Activated CD8-positive, alpha-beta memory T cell treated with anti-CD3 and anti-CD28 coated beads for 48 hours (primary cell): Measurements from ENCODE around the gene BABAM2.
"Not testable (repeated sequence)": the region's sequence is repeated elsewhere in the genome, so short reads cannot be mapped to it uniquely, and the experiment has no call there.

Experiments
- DNase-seq, 3 experiments: peaks; one replicate each; pipeline ENCODE4 v3.0.0-alpha.2; 2020; ENCODE audit warnings: low read depth in 2 of 3, low spot score in 2 of 3

The BABAM2 gene

GRCh38 chr2:28227498-28227897, 337.0 kb downstream of the BABAM2 start:
- no peak for DNase-seq

- DNase-seq = no peak
These were observed 338.0 kb downstream of the BABAM2 start for GRCh38 chr2:28228434-28228995.

DNA sequence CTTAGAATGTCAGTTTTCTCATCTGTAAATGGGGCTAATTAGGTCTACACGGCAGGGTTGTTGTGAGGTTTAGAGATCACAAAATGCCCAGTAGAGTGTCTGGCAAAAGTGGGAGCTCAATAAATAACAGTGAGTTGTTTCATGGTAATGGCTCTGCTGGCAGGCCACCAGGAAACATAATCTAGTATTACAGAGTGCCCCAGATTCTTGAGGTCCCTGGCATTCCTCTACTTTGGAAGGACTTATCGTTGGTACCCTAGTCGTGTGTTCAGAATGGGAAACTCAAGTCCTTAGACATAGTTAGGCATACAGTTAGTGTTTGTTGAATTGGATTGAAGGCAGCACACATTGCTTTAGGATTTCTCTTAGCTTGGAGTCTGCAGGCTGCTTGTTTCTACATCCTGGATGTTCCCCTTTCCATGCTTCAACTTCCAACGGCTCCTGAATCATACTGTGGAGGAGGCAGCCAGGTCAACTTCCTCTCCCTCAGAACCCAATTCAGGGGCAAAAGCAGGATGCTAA, 340.6 kb downstream of the BABAM2 start:
- DNase-seq = no peak

DNA sequence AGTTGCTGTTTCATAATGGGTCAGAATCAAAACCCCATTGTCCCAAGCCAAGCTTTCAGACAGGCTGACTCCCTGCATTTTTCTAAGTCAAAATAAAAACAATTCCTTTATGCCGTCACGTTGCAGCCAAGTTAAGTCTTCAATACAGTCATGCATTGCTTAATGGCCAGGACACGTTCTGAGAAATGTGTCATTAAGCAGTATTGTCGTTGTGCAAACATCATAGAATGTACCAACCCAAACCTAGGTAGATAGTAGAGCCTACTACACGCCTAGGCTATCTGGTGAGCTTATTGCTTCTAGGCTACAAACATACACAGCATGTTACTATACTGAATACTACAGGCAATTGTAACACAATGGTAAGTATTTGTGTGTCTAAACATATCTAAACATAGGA, 341.8 kb downstream of the BABAM2 start:
- DNase-seq = no peak

DNA sequence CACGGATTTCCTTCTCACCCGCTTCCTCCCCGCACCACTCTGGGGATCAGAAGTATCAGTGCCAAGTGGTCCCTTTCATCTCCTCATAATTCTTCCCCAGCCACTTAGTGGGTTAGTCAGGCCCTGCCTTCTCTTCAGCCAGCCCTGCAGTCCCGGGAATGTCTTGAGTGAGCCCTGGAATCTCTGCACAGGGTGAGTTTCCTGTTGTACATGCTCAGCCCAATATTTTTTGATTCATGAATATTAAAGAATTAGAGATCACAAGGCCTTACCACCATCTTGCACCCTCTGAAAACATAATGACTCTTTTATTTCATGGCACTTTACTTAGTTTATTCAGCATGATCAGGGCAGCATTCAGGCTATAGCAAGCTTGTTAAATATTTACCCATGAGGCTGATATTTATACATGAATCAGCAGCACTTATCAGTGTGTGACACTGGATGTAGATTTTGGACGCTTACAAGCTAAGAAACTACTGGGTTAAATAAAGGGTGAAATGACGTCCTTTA, 342.7 kb downstream of the BABAM2 start:
- no peak for DNase-seq

DNA sequence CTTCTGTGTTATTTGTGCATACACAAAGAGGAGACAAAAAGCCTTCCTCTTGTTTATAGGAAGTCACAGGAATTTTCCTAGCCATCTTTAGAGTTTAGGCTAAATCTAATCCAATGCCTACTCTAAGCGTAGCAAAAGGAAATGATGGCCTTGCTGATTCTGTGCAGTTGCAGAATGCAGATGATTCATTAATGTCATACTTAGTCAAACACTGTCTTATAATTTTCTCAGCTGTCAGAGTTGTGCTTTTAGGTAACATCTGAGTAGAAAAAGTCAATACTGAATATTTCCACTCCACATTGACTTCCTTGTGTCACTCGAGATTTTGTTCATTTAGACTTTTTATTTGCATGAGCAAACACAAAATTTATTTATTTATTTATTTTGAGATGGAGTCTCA, 344.3 kb downstream of the BABAM2 start:
- no peak for DNase-seq

- DNase-seq = no peak
These were observed 348.7 kb downstream of the BABAM2 start for GRCh38 chr2:28239207-28239606.

- DNase-seq = no peak
These were observed 350.4 kb downstream of the BABAM2 start for GRCh38 chr2:28240937-28241336.

DNA sequence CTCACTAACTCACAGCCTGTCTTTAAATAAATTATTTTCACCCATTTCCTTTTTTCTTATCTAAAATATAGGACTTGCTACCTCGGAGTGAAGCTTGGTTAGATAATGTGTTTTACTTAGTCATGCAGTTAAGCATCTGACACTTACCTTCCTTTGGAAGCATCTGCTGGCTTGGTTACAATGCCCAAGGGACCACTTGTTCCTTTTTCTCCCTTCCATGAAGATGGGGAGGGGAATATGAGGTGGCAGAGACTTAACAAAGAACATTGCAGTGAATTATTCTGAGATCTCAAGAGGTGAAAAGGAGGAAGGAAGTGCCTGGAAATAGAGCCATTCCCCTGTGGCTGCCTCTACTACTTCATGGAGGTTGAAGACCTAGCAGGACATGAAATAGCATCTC, 356.8 kb downstream of the BABAM2 start:
- no peak for DNase-seq

- no peak for DNase-seq
These were observed 357.2 kb downstream of the BABAM2 start for GRCh38 chr2:28247734-28248133.

DNA sequence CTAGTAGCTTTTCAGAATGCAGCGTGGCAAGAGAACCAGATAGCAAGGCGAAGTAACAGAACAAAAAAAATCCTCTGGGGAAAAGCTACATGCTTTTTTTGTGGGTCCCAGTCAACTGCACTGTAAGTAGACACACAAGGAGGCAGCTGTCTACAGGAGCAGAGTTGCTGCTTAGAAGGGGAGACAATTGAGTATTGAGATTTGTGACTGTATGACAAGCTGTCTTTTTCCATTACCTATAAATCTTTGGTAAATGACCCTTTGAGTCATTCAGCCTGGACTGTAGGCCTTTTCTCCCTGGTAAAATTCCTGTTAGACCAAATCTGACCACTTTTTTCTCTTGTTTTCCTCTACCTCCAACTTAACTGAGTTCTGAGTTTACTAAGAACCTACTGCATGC, 358.0 kb downstream of the BABAM2 start:
- DNase-seq = no peak

DNA sequence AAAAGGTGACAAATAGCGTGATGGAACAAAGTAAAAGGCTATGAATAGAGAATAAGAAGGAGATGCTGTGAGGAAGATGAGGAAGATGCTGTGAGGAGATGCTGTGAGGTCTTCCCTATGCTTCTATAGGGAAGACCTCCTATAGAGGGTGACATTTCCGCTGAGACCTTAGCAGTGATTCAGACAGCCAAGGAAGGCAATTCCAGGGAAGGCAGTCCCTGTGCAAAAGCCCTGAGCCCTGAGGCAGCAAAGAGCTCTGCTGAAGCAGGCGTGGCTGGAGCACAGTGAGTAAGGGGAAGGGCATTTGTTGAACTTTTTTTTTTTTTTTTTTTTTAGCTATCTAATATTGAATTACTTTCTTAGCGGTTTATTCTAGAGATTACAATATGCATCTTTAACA, 359.5 kb downstream of the BABAM2 start:
- no peak for DNase-seq

DNA sequence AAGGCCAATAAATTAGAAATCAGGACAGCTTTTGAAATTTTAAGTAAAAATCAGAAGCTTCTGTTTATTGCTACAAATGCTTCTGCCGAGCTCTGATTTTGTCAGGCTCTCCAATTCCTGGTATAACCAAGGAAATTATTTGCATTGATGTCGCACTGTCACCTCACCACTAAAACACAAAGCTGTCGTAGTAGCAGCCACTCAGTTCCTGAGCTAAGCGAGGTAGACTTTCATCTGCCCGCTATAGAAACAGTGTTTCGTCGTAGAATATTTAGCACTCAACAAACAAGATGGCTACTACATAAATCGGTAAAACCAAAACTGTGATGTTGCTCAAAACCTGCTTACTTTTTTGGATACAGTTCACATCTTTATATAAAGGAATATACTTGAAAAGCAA, 360.8 kb downstream of the BABAM2 start:
- DNase-seq = no peak

DNA sequence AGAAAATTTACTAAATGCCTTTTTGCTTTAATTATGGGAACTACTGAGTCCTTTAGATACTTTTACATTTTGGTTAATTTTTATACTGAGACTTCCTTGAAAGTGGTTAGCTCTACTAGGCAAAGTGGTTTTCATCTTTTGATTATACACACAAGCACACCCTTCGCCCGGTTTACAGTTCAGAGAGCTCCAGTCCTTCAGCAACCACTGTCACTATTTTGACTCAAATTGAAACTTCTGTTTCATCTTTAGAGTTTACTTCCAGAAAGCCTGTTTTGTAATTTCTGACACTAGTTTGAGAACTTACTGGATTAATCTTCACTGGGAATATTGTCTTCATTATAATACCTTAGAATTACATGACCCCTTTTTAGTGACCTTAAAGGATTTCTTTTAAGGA, 361.8 kb downstream of the BABAM2 start:
- no peak for DNase-seq

DNA sequence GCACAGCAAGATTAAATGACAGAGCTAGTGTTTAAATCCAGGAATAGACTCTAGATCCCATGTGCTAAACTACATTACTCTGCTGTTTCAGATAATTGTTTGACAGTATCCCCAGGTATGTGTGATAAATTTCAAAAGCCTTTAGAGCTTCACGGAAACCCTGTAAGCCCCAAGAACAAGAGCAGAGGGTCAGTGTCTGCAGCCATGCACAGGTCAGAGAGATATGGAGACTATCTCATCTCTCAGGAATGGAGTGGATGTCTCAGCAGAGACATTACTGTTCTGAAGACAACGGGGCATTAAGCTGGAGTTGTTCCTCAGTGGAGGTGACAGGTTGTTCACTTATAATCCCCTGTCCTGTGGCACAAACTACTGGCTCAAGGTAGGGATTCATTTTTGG, 363.0 kb downstream of the BABAM2 start:
- no peak for DNase-seq

DNA sequence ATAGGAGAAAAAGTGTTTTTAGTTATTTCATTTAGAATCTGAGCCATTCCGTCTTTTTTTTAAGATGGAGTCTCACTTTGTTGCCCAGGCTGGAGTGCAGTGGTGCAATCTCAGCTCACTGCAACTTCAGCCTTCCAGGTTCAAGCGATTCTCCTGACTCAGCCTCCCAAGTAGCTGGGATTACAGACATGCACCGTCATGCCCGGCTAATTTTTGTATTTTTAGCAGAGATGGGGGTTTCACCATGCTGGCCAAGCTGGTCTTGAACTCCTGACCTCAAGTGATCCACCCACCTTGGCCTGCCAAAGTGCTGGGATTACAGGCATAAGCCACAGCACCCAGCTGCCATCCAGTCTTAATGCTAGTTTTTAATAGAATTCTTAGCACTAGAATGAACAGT, 364.7 kb downstream of the BABAM2 start:
- not testable (repeated sequence) for DNase-seq

DNA sequence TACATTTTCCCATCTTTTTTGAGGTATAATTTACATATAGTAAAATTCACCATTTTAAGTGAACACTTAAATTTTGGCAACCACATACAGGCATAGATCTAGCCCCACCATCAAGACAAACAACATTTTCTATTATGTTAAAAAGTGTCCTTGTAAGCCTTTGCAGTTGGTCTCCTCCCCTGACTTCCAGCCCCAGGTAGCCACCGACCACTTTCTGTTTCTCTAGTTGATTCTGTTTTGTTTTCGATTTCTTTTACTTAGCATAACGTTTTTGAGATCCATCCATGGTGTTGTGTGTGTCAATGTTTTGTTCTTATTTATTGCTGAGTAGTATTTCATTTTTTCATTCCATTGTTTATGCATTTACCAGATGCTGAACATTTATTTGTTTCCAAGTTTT, 366.7 kb downstream of the BABAM2 start:
- no peak for DNase-seq

DNA sequence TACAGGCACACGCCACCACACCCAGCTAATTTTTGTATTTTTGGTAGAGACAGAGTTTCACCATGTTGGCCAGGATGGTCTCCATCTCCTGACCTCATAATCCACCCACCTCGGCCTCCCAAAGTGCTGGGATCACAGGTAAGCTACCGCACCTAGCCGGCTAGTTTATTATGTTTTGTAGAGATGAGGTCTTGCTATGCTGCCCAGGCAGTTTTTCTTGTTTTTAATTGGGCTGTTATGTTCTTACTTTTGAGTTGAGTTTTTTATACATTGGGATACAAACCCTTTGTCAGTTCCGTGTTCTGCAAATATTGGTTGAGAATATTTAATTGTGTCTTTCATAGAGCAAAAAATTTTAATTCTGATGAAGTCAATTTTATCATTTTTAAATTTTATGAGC, 368.7 kb downstream of the BABAM2 start:
- not testable (repeated sequence) for DNase-seq

DNA sequence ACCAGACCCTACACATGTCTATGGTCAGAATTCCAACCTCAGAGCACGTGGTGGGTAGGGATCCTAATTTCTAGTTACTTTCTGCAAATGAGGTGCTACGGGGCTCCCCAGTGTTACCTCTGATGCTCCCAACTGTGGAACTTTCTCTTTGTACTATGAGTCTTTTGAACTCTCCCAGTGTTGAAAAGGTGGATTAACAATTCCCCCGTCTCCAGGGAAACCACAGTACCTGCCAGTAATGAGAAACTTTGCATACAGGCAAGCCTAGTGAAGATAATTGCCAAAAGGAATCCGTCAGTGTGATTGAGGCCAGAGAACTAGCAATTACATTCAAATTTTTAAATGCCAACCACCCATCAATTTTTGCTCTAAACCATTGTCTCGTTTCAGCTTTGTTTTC, 373.2 kb downstream of the BABAM2 start:
- no peak for DNase-seq

DNA sequence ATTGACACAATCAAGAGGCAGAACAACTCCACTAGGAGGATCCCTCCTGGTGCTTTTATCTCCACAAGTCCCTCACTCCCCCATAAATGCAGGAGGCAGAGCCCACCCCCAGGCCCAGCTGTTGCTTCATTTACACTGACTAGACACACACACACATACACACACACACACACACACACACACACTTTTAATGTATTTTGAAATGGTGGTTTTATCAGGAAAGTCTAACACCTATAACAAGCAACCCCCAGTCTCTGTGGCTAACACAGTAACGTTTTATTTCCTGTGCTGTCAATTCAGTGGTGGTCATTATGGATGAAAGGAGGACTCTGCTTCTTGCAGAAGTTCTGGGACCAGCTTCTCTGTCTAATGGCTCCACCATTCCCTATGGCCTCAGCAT, 376.8 kb downstream of the BABAM2 start:
- no peak for DNase-seq

- no peak for DNase-seq
These were observed 377.9 kb downstream of the BABAM2 start for GRCh38 chr2:28268386-28268785.

DNA sequence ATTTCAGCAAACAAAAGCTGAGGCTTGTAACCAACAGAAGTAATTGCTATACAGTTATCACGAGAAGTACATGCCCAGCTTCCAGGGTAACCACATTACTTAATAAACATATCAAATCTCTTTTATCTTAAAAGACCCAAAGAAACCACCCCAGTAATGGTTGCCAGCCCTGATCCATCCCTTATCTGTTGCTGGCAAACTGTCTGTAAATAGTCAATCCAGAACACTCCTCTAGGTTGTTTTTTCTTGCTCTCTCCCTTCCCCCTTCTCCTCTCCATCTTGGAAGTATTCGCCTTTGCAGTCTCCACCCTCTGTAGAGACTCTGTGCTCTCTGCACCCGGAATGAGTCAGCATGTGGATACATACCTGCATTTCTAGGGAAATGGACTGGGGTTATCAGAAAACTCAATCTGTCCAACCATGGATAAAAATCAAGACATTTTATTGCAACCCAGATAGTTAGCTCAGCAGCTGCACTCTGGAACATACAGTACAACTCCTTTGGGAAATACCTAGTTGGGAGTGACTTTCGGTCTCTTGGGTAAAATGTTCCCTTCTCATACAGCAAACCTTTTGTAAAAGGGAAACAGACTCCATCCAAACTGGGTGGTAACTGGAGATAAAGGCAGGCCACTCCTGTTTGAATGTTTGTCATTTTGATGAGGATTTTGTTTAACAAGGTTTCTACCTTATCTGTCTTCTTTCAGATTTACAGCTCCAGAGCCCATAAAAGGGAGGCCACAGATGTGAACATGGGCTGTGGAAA, 378.7 kb downstream of the BABAM2 start:
- DNase-seq = no peak
